NCI-H82 treated with DMSO at 0.1 percent for 48 hours (cell line): ENCODE results near the gene SF3B6.
"Not testable (repeated sequence)": the region's sequence is repeated elsewhere in the genome, so short reads cannot be mapped to it uniquely, and the experiment has no call there.

Source experiments
- DNase-seq: peaks from one replicate; lab custom pipeline; 2025; ENCODE audit not compliant: unreplicated experiment; lab: John Stamatoyannopoulos, UW

Gene SF3B6

DNA sequence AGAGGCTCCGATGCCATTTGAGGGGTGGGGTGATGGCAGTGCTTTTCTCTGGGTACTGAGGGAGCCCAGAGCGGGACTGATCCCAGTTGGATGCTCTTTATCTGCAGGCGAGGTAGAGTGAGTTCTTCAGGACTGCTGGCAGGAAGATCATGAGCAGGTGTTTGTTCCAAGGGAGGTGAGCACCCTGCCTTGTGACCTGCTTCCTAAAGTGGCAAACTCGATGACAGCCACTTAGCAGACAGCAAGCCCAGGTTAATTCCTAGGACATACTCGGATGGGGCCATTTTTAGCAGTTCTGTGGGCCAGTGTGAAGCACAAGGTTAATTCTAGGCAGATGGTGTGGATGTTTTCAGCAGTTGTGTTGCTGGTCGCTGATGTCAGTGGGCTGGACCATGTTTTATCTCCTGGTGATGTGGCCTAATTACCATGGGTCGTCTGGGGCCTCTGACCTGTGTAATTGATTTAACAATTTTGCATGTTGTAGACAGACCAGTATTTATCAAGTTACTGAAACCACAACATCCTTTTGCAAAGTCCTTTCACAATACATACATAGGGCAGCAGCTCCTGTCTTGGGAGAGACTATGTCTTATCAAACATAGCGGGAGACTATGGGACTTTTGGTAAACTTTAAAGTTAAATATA lies 21.6 kb downstream of the SF3B6 start:
- DNase-seq: no peak

DNA sequence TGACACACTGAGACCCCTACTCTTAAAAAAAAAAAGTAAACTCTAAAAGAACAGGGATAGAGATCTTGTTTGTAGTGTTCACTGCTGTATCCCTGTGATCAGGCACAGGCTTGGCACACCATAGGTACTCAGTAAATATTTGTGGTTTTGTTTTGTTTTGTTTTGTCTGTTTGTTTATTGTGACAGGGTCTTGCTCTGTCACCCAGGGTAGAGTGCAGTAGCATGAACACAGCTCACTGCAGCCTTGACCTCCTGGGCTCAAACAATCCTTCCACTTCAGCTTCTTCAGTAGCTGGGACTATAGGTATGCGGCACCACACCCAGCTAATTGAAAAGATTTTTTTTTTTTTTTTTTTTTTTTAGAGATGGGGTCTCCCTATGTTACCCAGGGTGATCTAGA lies 23.2 kb downstream of the SF3B6 start:
- DNase-seq: no peak

DNA sequence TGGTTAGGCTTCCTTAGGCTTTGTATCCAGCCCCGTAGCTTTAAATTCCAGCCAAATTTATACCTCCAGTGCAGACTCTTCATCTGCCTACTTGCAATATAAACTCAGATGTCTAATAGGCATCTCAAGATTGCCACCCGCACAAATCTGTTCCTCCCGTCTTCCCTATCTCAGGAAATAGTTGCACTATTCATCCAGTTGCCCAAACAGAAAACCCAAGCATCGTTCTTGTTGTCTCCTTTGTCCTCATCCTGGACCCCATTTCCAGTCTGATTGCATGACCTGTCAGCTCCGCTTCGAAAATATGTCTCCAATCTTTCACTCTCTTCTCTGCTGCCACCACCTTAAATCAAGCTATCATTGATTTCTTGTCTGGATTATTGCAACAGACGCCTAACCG lies 24.3 kb downstream of the SF3B6 start:
- no peak for DNase-seq

DNA sequence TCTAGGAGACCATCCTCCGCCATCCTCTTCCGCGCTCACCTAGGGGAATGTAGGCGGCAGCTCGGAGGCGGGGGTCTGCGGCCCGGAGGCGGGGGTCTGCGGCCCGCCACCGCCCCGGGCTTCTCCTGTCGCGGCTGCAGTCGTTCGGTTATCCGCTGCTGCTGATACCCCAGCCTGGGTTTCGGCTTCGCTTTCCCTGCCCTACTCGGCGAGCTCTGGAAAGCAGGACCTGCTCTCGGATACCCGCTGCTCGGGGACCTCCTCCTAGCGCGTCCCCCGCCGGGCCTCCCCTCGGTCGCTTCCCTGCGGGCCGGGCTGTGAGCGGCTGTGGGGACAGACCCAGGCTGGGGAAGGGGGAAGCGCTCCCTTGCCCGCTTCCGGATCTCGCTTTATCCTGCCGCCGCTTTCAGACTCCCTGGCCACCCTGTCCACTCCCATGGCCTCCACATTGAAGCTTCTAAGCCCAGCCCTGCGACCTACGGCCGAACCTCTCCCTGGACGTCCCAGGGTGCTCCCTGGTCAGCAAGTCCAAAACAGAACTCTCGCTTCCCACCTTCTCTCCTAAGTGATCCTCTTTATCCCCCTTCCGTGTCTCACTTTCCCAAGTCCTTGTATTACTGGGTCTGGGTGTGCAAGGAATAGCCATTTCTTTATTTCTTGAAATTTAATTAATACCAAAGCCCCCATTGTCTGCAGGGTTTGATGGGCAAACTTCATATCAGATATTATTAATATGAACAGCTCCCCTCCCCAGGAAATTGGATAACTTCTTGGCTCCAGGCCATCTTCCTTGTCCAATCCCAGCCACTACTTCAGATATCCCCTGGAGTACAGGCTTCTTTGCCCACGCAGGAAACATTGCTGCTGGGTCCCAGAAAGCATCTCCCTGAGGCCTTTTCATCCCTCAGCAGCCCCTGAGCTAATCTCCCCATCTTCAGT lies 25.8 kb downstream of the SF3B6 start:
- DNase-seq: no peak

DNA sequence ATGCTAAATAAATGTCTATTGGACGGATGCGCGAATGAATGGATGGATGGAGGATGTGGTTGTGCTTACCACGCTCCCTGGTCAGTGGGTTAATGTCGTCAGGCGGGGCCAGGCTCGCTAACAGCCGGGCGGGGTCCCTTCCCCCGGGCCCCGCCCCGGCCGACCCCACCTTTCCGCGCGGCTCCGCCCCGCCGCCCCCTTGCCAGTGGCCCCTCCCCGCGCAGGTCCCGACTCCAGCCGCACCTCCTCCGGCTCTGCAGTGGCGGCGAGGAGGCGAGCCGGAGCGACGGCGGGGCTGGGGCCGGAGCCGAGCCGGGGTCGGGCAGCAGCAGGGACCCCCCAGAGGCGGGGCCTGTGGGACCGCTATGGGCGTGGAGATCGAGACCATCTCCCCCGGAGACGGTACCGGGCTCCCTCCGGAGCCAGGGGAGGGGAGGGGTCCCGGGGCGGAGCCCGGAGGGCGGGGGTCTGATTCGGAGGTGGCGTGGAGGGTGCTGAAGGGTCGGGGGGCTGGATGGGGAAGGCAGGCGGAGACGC lies 26.6 kb downstream of the SF3B6 start, which contains the start of gene FKBP1B:
Gene FKBP1B, plus strand, starts transcription at position 257 of the 537 bp plus-strand sequence. Its CDS starts 109 bp downstream, at position 366.
- DNase-seq: peak; percentile 68

DNA sequence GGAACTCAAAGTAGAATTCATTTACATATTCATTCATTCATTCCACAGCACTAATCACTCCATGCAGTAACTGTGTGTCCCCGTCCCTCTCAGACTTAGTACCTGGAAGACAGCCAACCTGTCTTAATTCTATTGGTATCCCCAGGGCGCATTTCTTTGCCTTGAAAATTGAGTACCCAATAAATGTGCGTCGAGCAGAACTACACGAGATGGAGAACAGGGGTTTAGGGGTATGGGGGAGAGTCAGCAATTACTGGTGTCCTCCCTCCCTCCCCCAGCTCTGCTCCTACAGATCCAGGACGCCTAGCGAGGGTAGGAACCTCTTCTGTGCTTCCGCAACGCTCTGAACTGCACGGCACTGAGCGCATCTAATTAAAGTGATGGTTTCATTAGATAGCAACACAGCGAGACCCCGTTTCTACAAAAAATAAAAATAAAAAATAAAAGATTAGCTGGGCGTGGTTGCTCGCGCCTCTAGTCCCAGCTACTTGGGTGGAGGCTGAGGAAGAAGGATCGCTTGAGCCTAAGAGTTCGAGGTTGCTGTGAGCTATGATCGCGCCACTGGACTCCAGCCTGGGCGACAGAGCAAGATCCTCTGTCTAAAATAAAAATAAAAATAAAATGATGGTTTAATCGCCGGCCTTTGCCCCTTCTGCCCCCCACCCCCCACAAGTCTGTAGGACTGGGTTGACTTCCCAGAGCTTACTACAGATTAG lies 27.2 kb downstream of the SF3B6 start:
- DNase-seq: no peak

DNA sequence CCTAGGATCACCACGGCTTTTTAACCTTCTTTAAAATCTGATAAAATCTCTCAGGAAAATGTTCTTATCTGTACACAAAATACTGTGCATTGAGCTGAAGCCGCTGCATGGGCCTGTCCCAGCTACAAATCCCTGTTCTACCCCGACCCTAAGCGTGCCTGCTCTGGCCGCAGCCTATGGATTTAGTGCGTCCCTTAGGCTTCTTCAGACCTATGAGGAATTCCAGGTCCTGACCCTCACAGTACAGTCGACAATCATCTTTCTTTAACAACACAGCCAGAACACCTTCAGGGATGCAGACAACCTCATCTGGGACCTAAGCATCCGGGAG lies 28.5 kb downstream of the SF3B6 start:
- DNase-seq: no peak

DNA sequence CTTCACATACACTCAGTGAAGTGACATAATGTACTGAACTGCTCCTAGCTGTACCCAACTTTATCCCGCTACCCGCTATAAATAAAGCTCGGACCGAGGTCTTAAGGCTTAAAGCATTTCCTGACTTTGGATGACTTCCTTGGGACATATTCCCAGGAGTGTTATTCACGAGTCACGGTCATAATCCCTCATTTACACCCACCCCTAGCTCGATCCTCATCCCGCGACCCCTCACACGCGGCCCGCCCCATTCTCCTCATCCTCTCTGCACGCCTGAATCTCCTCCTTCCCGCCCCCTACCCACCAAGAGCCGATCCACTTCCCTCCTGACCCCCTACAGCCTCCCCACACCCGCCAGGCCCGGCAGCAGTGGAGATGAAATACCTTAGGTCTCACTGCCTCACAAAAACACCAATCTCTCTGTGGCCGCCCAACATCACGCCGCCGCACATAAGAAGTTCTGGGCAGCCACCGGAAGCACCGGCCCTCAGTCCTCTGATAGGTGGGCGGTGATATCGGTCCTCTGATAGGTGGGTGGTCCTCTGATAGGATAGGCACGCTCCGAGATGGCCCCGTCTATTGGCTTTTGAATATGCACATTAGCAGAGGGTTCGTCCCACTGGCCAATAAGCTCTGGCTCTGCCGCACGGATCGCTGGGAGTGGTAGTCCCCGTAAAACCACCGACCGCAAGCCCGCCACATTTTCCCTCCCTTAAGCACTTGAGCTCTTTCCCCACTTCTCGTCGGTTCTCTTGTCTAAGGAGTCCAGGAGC lies 29.0 kb downstream of the SF3B6 start, which contains the start of gene WDCP:
Gene WDCP, minus strand, starts transcription at position 462 of the 773 bp plus-strand sequence. CDS start 7,897 bp downstream, outside the sequence.
- DNase-seq: peak; percentile 98

DNA sequence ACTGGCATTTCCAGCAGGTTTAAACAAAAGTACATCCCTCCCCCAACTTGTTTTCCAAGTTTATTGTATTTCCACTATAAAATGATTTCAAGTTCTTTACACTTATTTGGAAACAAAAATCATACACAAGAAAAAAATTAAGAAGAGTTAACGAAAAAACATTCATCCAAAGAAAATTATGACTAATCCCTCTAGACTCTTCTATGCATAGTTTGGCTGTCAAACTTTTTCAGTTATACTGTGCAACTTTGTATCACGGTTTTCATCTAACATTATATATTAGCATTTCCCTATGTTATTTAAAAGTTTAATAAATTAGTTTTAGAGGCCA lies 29.6 kb downstream of the SF3B6 start:
- no peak for DNase-seq

DNA sequence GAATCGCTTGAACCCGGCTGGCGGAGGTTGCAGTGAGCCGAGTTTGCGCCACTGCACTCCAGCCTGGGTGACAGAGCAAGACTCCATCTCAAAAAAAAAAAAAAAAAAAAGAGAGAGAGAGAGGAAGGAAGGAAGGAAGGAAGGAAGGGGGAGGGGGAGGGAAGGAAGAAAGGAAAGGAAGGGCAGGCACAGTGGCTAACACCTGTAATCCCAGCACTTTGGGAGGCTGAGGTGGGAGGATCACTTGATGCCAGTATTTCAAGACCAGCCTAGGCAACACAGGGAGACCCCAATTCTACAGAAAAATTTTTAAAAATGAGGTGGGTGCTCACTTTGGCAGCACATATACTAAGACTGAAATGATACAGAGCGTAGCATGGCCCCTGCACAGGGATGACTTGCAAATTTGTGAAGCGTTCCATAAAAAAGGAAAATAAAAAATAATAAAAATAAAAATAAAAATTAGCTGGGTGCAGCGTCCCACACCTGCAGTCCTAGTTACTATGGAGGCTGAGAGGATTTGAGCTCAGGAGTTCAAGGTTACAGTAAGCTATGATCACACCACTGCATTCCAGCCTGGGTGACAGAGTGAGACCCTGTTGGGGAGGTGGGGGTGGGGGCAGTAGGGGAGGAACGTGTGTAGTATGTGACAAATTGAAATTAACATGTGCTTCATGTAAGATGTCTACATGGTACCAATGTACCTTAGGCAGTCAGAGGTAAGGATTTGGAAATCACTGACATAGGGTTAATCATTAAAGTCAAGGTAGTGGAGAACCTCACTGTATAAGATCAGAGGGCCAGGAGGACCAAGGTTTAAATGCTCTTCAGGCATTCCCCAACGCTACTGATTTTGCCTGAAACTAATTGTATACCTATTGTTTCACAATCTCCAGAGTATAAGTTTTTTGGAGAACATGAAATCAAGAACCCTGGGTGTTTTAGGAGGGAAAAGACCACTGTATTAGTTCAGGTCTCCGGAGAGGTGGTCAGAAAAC lies 30.3 kb downstream of the SF3B6 start:
- DNase-seq: no peak

DNA sequence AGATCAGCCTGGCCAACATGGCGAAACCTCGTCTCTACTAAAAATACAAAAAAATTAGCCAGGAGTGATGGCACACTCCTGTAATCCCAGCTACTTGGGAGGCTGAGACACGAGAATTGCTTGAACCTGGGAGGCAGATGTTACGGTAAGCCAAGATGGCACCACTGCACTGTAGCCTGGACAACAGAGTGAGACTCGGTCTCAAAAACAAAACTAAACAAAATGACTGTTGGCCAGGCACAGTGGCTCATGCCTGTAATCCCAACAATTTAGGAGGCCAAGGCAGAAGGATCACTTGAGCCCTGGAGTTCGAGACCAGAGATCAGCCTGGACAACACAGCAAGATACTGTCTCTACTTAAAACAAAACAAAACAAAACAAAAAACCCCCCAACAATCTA lies 33.0 kb downstream of the SF3B6 start:
- DNase-seq: not testable (repeated sequence)

DNA sequence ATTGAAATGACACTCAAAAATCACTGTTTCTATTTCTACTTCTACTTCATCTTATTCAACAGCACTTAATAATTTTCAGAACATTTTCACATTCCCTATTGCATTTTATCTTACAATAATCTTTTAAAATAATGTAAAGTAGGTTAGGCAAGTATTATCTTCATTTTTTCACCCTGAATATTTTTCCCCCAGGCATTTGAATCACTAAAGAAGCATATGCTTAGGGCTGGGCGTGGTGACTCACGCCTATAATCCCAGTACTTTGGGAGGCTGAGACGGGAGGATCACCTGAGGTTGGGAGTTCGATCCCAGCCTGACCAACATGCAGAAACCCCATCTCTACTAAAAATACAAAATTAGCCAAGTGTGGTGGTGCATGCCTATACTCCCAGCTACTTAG lies 35.6 kb downstream of the SF3B6 start:
- DNase-seq: no peak

DNA sequence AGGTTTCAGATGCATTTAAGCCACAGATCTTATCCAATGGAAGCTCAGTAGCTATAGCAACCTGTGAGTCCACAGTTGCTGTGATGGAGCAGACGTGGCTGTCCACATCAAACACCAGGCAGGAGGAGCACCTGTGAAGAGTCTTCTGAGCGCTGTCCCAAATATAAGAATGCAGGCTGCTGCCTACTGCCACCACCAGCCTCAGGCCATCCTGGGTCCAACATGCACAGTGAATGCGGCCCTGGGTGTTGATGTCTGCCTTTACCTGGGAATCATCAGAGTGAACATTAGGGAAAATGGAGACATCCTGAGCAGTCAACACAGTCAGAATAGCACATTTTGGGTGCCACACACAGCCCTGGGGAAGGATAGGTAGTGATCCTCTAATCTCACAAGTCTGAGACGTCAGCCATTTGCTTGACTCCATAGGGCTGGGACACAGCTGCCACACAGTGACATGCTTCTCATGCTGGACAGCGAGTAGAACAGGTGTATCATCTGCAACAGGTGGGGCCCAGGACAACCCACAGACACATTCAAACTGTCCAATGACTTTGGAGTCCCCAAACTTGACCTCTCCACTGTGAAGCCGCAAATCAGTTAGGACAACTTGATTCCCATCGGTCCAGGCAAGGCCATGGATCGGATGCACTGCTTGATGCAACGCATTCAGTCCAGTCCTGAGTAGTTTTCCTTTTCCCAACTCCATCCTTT lies 37.2 kb downstream of the SF3B6 start:
- no peak for DNase-seq

DNA sequence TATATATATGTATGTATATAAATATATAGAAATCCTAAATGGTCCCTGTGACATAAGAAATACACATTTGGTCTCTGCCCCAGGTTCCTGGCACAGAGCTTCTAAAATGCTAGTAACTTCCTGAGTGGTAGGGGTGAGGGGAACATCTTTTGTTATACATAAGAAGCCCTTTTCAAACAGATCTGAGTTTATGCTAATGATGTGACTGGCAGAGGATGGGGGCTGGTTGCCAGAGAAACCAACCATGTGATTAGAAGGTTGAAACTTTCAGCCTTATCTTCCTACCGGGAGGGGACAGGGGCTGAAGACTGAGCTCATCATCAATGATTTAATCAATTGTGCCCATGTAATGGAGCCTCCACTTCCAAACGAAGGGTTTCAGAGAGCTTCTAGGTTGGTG lies 49.9 kb downstream of the SF3B6 start:
- no peak for DNase-seq

DNA sequence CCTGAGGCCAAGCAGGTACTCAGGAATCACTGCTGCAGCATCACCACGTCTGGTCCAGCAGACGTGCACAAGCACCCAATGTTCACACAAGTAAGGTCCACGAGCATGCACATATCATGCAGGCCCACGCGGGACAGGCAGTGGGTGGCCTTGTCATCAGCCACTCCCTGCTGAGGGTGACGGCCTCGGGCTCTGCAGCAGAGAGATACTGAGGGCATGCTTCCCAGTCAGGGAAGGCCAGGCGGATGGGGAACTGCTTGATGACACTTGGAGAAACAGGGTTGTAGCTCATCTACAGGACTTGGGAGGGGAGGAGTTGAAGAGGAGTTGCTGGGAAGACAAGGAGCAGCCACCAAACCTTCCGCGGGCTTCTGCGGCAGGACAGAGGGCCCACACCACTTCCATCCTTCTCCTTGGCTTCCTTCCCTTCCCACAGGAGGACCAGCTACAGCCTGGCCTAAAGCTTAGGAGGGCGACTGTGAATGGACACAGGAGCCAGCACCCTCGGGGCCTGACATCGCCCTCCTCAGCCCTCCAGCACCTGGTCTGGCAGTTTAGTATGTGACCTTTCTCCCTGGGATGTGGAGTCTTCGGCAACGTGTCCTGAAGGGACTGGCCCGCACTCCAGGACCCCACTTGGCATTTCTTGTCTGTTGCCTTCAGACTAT lies 51.0 kb downstream of the SF3B6 start:
- no peak for DNase-seq

DNA sequence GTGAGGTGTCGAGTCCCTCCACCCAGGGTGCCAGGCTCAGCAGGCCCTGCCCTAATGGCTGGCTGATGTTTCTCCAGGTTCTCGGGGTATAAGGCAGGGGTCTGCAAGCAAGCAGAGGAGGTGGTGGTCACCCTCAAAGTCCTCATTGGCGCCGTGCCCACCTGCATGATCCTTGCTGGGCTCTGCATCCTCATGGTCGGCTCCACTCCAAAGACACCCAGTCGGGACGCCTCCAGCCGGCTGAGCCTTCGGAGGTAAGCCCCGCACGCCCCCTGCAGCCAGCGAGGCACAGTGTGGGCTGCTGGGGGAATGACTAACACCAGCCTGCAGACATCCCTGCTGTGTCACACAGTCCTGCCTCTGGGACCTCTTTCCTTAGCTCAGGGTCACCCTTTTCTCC lies 52.1 kb downstream of the SF3B6 start:
- DNase-seq: no peak

DNA sequence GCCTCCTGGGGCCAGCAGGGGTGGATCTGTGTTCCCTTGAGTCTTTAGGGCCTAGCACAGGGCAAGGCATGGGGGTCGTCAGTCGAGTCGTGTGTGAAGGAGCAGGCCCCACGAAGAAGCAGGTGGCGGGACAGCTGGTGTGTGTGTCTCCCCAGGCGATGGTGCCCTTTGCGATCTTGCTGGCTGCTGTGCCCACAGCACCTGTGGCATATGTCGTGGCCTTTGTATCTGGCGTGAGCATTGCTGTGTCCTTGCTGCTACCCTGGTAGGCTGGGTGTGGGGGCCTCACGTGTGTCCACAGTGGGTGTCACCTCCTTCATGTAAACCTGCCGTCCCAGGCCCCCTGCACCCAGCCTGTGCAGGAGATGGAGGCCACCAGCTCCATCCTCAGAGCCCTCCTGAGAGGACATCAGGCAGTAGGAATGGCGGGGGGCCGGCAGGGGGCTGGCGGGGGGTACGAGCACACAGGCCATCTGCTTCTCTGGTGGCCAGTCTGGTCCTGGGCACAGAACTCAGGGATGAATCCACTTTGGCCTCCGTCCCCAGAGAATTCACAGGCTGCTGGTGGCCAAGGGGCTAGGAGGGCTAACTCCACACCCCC lies 53.1 kb downstream of the SF3B6 start:
- DNase-seq: no peak
